DMS79 treated with DMSO at 0.1 percent for 48 hours (cell line): ENCODE measurements around the gene ALG8.

Source experiments
- DNase-seq: peaks from one replicate; lab custom pipeline; 2025; lab: John Stamatoyannopoulos, UW

Gene ALG8

GRCh38 chr11:78158987-78159652, 19.7 kb upstream of the ALG8 start:
- no peak for DNase-seq

GRCh38 chr11:78156127-78156844, 16.9 kb upstream of the ALG8 start:
- DNase-seq: no peak

- DNase-seq: no peak
These were observed 12.4 kb upstream of the ALG8 start for GRCh38 chr11:78151804-78152203.

GRCh38 chr11:78150754-78151153, 11.3 kb upstream of the ALG8 start:
- no peak for DNase-seq

GRCh38 chr11:78150346-78150745, 10.9 kb upstream of the ALG8 start:
- no peak for DNase-seq

- DNase-seq: no peak
These were observed 10.2 kb upstream of the ALG8 start for GRCh38 chr11:78149646-78150045.

GRCh38 chr11:78147807-78148206, 8.4 kb upstream of the ALG8 start:
- DNase-seq: peak; percentile 57

- DNase-seq: no peak
These were observed 6.1 kb upstream of the ALG8 start for GRCh38 chr11:78145511-78146025.

- DNase-seq: no peak
These were observed 1.1 kb upstream of the ALG8 start for GRCh38 chr11:78140392-78141077.

GRCh38 chr11:78138694-78139421, 568 bp downstream of the ALG8 start:
- DNase-seq: peak; percentile 29

GRCh38 chr11:78138291-78138690, 1.1 kb downstream of the ALG8 start:
- no peak for DNase-seq

- DNase-seq: no peak
These were observed 7.0 kb downstream of the ALG8 start for GRCh38 chr11:78132475-78132874.

- DNase-seq: no peak
These were observed 7.5 kb downstream of the ALG8 start for GRCh38 chr11:78131956-78132355.

- no peak for DNase-seq
These were observed 12.0 kb downstream of the ALG8 start for GRCh38 chr11:78127403-78127802.

- no peak for DNase-seq
These were observed 26.7 kb downstream of the ALG8 start for GRCh38 chr11:78112582-78113275.

- DNase-seq: no peak
These were observed 28.1 kb downstream of the ALG8 start for GRCh38 chr11:78111298-78111697.

- no peak for DNase-seq
These were observed 28.6 kb downstream of the ALG8 start for GRCh38 chr11:78110830-78111229.

GRCh38 chr11:78110351-78110750, 29.1 kb downstream of the ALG8 start:
- no peak for DNase-seq

- no peak for DNase-seq
These were observed 30.1 kb downstream of the ALG8 start for GRCh38 chr11:78109081-78110015.

- DNase-seq: peak; percentile 98
These were observed 38.6 kb downstream of the ALG8 start for GRCh38 chr11:78100676-78101472.
